Lower lobe of right lung (tissue), 2 donors: ENCODE results near the gene MYL6B. TPM values are rescaled to one million over a fixed set of nuclear protein-coding genes. Genes with fewer than 3 reads are reported as not detected.
"Not testable (repeated sequence)": the region's sequence is repeated elsewhere in the genome, so short reads cannot be mapped to it uniquely, and the experiment has no call there.

Experiments used
- ATAC-seq, 2 donors: fragments of 200-7000 bp; cut with Tn5 transposase; one replicate each; pipeline ENCODE4 v1.9.1; 2020 to 2022; ENCODE audit warnings: mild to moderate bottlenecking in 2 of 2, moderate library complexity in 2 of 2
- DNase-seq: peaks from one replicate; pipeline ENCODE4 v3.0.0-alpha.2; 2020
- H3K27ac ChIP-seq: fragments of 200-600 bp; one replicate; pipeline ENCODE4 v1.8.0; 2022
- H3K27me3 ChIP-seq: fragments of 200-600 bp; one replicate; pipeline ENCODE4 v1.8.0; 2022; ENCODE audit warnings: low read depth
- H3K36me3 ChIP-seq: fragments of 200-600 bp; one replicate; pipeline ENCODE4 v1.8.0; 2022; ENCODE audit warnings: mild to moderate bottlenecking
- H3K4me1 ChIP-seq: fragments of 200-600 bp; one replicate; pipeline ENCODE4 v1.8.0; 2022
- H3K4me3 ChIP-seq: fragments of 200-600 bp; one replicate; pipeline ENCODE4 v1.8.0; 2022; ENCODE audit warnings: mild to moderate bottlenecking
- H3K9me3 ChIP-seq: fragments of 200-600 bp; one replicate; pipeline ENCODE4 v1.8.0; 2022
- CTCF ChIP-seq: fragments of 200-600 bp; IDR thresholded peaks from one replicate; pipeline ENCODE4 v1.8.0; 2022; ENCODE audit warnings: antibody characterized with exemption, mild to moderate bottlenecking
- intact Hi-C: fragments of 100-400 bp; cut with DNase I; formaldehyde crosslinking; loops from one replicate; pipeline ENCODE4 v1.11.0; 2022
- total RNA-seq: library from RNA; stranded (reverse); fragmentation: NEBNext Ultra II Directional; extraction: Animal tissue kit (Norgen Biotek cat#: 25700); gene quantifications from one replicate; pipeline ENCODE4 v1.2.1, GENCODE V29; 2021
- donor health status: DM: no; HTN: yes; CAD: no; lungs with severe emphysema.

MYL6B gene
- total RNA-seq, 1 donor from 2014 or later: 21.4 TPM

GRCh38 chr12:56193025-56193578 is 40.7 kb downstream of the MYL6B start:
- peak in 1 of 2 donors; percentile 28 for ATAC-seq
- Histone ChIP-seq H3K27ac (no peak overlapping the region), H3K4me3 (no peak overlapping the region), H3K27me3 (no peaks in the 10 kb centered on the region), H3K4me1 (peaks cover 14% of the 10 kb centered on the region), H3K9me3 (no peaks in the 10 kb centered on the region), H3K36me3 (no peaks in the 10 kb centered on the region)
- intact Hi-C loops: no loop called here
- no peak for DNase-seq
- TF ChIP-seq CTCF: peak; percentile 85

GRCh38 chr12:56196818-56197550 is 44.6 kb downstream of the MYL6B start:
- intact Hi-C loops, H3K9me3 ChIP-seq, H3K4me1 ChIP-seq, DNase-seq, H3K36me3 ChIP-seq, H3K4me3 ChIP-seq, H3K27me3 ChIP-seq: not testable (repeated sequence)
- peak; percentile 58 to 76 for ATAC-seq
- peak overlapping the region; percentile 36 for H3K27ac ChIP-seq

GRCh38 chr12:56197921-56198635 is 45.7 kb downstream of the MYL6B start:
- Histone ChIP-seq H3K9me3 (no peaks in the 10 kb centered on the region), H3K4me1 (no peaks in the 10 kb centered on the region), H3K4me3 (no peak overlapping the region), H3K27ac (no peak overlapping the region), H3K27me3 (no peaks in the 10 kb centered on the region), H3K36me3 (no peaks in the 10 kb centered on the region)
- TF ChIP-seq CTCF: no peak
- ATAC-seq (no peak), DNase-seq (no peak)
- intact Hi-C loops: no loop called here

GRCh38 chr12:56198836-56199235 is 46.4 kb downstream of the MYL6B start:
- ATAC-seq (no peak), DNase-seq (no peak)
- TF ChIP-seq CTCF: no peak
- no peaks in the 10 kb centered on the region for H3K9me3 ChIP-seq
- intact Hi-C loops: no loop called here
- no peaks in the 10 kb centered on the region for H3K36me3 ChIP-seq
- no peaks in the 10 kb centered on the region for H3K27me3 ChIP-seq
- H3K27ac ChIP-seq: no peak overlapping the region
- no peak overlapping the region for H3K4me3 ChIP-seq
- no peaks in the 10 kb centered on the region for H3K4me1 ChIP-seq

- ATAC-seq: no peak
- Histone ChIP-seq H3K4me3 (no peak overlapping the region), H3K27me3 (no peaks in the 10 kb centered on the region), H3K9me3 (no peaks in the 10 kb centered on the region), H3K27ac (peak overlapping the region; percentile 1), H3K36me3 (peaks cover 29% of the 10 kb centered on the region), H3K4me1 (no peaks in the 10 kb centered on the region)
- DNase-seq: no peak
- TF ChIP-seq CTCF: no peak
- intact Hi-C loops: no loop called here
Observed at GRCh38 chr12:56202366-56202765, 50.0 kb downstream of the MYL6B start.

- ATAC-seq (no peak), DNase-seq (no peak)
- no peaks in the 10 kb centered on the region for H3K27me3 ChIP-seq
- peak overlapping the region; percentile 1 for H3K27ac ChIP-seq
- no peak for TF ChIP-seq CTCF
- no peaks in the 10 kb centered on the region for H3K4me1 ChIP-seq
- no peaks in the 10 kb centered on the region for H3K9me3 ChIP-seq
- H3K36me3 ChIP-seq: peaks cover 33% of the 10 kb centered on the region
- no peak overlapping the region for H3K4me3 ChIP-seq
- intact Hi-C loops: no loop called here
Observed at GRCh38 chr12:56202838-56203237, 50.5 kb downstream of the MYL6B start.
